GM23338 (cell line): ENCODE measurements around the gene ANO10. TPM values are rescaled to one million over a fixed set of nuclear protein-coding genes. Genes with fewer than 3 reads are reported as not detected.
A peak's percentile ranks its signal among the peaks of the same experiment; 100 is the strongest.

ENCODE experiments used
- ATAC-seq: fragments of 200-7000 bp; cut with Tn5 transposase; 3 replicates; pipeline ENCODE4 v1.9.1; 2020
- DNase-seq: peaks from one replicate; pipeline ENCODE4 v3.0.0-alpha.2; 2015; ENCODE audit warnings: low spot score
- H2AFZ ChIP-seq: fragments of 200-600 bp; sonication (generic); 2 replicates; pipeline ENCODE4 v1.8.0; 2016; ENCODE audit warnings: antibody characterized with exemption, mild to moderate bottlenecking, moderate library complexity
- H3F3A ChIP-seq: fragments of 200-600 bp; sonication (generic); replicated peaks from 2 replicates; pipeline ENCODE4 v1.8.0; 2017; ENCODE audit warnings: antibody characterized with exemption, mixed run types, low read depth
- H3K27ac ChIP-seq: fragments of 200-600 bp; sonication (generic); 2 replicates; pipeline ENCODE4 v1.6.1; 2016; ENCODE audit warnings: low read depth
- H3K27me3 ChIP-seq: fragments of 200-600 bp; sonication (generic); 2 replicates; pipeline ENCODE4 v1.8.0; 2016; ENCODE audit warnings: mild to moderate bottlenecking, mixed run types, moderate library complexity; ENCODE audit not compliant: insufficient read depth
- H3K36me3 ChIP-seq: fragments of 200-600 bp; sonication (generic); 2 replicates; pipeline ENCODE4 v1.8.0; 2016; ENCODE audit warnings: mild to moderate bottlenecking; ENCODE audit not compliant: insufficient read depth
- H3K4me1 ChIP-seq: fragments of 200-600 bp; sonication (generic); 2 replicates; pipeline ENCODE4 v1.8.0; 2016; ENCODE audit warnings: mild to moderate bottlenecking, moderate library complexity; ENCODE audit not compliant: insufficient read depth
- H3K4me2 ChIP-seq: fragments of 200-600 bp; sonication (generic); 2 replicates; pipeline ENCODE4 v1.7.1; 2017; ENCODE audit warnings: mixed run types
- H3K4me3 ChIP-seq: fragments of 200-600 bp; sonication (generic); 2 replicates; pipeline ENCODE4 v1.6.1; 2016; ENCODE audit warnings: mixed run types
- H3K79me2 ChIP-seq: fragments of 200-600 bp; sonication (generic); replicated peaks from 2 replicates; pipeline ENCODE4 v1.8.0; 2017; ENCODE audit warnings: mild to moderate bottlenecking; ENCODE audit not compliant: insufficient read depth
- H3K9me2 ChIP-seq: fragments of 200-600 bp; sonication (generic); 2 replicates; pipeline ENCODE4 v1.8.0; 2017; ENCODE audit not compliant: insufficient read depth
- H4K20me1 ChIP-seq: fragments of 200-600 bp; sonication (generic); replicated peaks from 2 replicates; pipeline ENCODE4 v1.8.0; 2017; ENCODE audit warnings: mild to moderate bottlenecking; ENCODE audit not compliant: insufficient read depth
- H3K27ac Mint-ChIP-seq: 2 replicates; pipeline ENCODE4 v1.8.0; 2020; ENCODE audit warnings: inconsistent platforms, mild to moderate bottlenecking, moderate library complexity, mixed read lengths
- H3K27me3 Mint-ChIP-seq: 3 replicates; pipeline ENCODE4 v1.8.0; 2022; ENCODE audit warnings: low read depth, mild to moderate bottlenecking, moderate library complexity, mixed read lengths, inconsistent platforms; ENCODE audit not compliant: insufficient read depth, poor library complexity
- H3K36me3 Mint-ChIP-seq: 3 replicates; pipeline ENCODE4 v1.8.0; 2021; ENCODE audit warnings: low read depth, mild to moderate bottlenecking, inconsistent platforms, moderate library complexity, mixed read lengths
- H3K4me1 Mint-ChIP-seq: 3 replicates; pipeline ENCODE4 v1.8.0; 2020; ENCODE audit warnings: mild to moderate bottlenecking, inconsistent platforms, mixed read lengths
- H3K4me3 Mint-ChIP-seq: 3 replicates; pipeline ENCODE4 v1.8.0; 2021; ENCODE audit warnings: moderate library complexity, mild to moderate bottlenecking, inconsistent platforms, mixed read lengths
- H3K9me3 Mint-ChIP-seq: 3 replicates; pipeline ENCODE4 v1.8.0; 2020; ENCODE audit warnings: moderate library complexity, mild to moderate bottlenecking, inconsistent platforms, mixed read lengths
- EZH2 ChIP-seq: fragments of 200-600 bp; sonication (generic); IDR thresholded peaks from one replicate; pipeline ENCODE4 v1.8.0; 2017; ENCODE audit warnings: antibody characterized with exemption, mild to moderate bottlenecking, low read depth; ENCODE audit not compliant: unreplicated experiment
- JUNB ChIP-seq: IDR thresholded peaks from one replicate; pipeline ENCODE4 v1.6.1; 2016; ENCODE audit warnings: antibody characterized with exemption; ENCODE audit not compliant: unreplicated experiment
- NANOG ChIP-seq: IDR thresholded peaks from 2 replicates; pipeline ENCODE4 v1.6.1; 2016; ENCODE audit warnings: antibody characterized with exemption, borderline replicate concordance
- STAT1 ChIP-seq: IDR thresholded peaks from one replicate; pipeline ENCODE4 v1.6.1; 2016; ENCODE audit warnings: antibody characterized with exemption; ENCODE audit not compliant: unreplicated experiment
- ZNF114 ChIP-seq: fragments of 250-450 bp; sonication (Bioruptor Pico); IDR thresholded peaks from 2 replicates; pipeline ENCODE4 v1.5.0; 2020; ENCODE audit warnings: mild to moderate bottlenecking, moderate library complexity
- ZNF331 ChIP-seq: fragments of 250-450 bp; sonication (Bioruptor Pico); IDR thresholded peaks from 2 replicates; pipeline ENCODE4 v1.5.0; 2020; ENCODE audit warnings: low read depth, mild to moderate bottlenecking, moderate library complexity
- polyA plus RNA-seq: library from polyadenylated mRNA; unstranded; fragments of >200 nt; fragmentation: Nextera tagmentation; extraction: Ambion mirVana; gene quantifications from 2 replicates; pipeline ENCODE4 v1.2.1, GENCODE V29; 2016
- total RNA-seq: library from RNA; depleted of rRNA; stranded (reverse); fragments of >200 nt; shearing (Covaris generic); gene quantifications from 2 replicates; pipeline ENCODE4 v1.2.3, GENCODE V29; 2014
- TF ChIP-seq, protein P1 (sequence below): IDR thresholded peaks from one replicate; pipeline ENCODE4 v1.6.1; 2018; ENCODE audit warnings: antibody characterized with exemption; ENCODE audit not compliant: unreplicated experiment
- TF ChIP-seq, protein P2 (sequence below): IDR thresholded peaks from 2 replicates; pipeline ENCODE4 v1.6.1; 2016; ENCODE audit warnings: antibody characterized with exemption

The ANO10 gene
- total and polyA plus RNA-seq, 2 experiments from 2014 or later = 29.2 to 48.1 TPM

DNA sequence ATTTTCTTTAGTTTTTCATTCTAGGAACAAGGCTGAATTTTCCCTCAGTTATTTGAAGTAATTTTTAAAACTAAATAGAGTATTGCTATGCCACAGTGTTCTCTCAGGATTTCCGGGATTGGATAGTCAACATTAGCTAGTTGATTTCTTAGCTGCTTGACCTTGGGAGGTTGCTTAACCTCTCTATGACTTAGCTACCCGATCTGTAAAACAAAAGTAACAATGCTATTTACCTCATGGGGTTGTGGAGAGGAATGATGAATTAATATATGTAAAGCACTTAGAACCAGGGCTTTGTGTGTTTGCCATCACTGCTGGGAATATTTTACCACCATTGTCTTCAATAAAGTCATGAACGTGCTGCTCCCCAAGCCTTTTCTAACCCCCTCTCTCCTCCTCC, 278.0 kb downstream of the ANO10 start (continued):
- TF ChIP-seq, protein P1, sequence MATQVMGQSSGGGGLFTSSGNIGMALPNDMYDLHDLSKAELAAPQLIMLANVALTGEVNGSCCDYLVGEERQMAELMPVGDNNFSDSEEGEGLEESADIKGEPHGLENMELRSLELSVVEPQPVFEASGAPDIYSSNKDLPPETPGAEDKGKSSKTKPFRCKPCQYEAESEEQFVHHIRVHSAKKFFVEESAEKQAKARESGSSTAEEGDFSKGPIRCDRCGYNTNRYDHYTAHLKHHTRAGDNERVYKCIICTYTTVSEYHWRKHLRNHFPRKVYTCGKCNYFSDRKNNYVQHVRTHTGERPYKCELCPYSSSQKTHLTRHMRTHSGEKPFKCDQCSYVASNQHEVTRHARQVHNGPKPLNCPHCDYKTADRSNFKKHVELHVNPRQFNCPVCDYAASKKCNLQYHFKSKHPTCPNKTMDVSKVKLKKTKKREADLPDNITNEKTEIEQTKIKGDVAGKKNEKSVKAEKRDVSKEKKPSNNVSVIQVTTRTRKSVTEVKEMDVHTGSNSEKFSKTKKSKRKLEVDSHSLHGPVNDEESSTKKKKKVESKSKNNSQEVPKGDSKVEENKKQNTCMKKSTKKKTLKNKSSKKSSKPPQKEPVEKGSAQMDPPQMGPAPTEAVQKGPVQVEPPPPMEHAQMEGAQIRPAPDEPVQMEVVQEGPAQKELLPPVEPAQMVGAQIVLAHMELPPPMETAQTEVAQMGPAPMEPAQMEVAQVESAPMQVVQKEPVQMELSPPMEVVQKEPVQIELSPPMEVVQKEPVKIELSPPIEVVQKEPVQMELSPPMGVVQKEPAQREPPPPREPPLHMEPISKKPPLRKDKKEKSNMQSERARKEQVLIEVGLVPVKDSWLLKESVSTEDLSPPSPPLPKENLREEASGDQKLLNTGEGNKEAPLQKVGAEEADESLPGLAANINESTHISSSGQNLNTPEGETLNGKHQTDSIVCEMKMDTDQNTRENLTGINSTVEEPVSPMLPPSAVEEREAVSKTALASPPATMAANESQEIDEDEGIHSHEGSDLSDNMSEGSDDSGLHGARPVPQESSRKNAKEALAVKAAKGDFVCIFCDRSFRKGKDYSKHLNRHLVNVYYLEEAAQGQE = no peak
- TF ChIP-seq ZNF114 (CRISPR knock-in tag) = no peak
- TF ChIP-seq, protein P2, sequence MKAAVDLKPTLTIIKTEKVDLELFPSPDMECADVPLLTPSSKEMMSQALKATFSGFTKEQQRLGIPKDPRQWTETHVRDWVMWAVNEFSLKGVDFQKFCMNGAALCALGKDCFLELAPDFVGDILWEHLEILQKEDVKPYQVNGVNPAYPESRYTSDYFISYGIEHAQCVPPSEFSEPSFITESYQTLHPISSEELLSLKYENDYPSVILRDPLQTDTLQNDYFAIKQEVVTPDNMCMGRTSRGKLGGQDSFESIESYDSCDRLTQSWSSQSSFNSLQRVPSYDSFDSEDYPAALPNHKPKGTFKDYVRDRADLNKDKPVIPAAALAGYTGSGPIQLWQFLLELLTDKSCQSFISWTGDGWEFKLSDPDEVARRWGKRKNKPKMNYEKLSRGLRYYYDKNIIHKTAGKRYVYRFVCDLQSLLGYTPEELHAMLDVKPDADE = no peak
- no peak for TF ChIP-seq STAT1
- TF ChIP-seq JUNB = no peak
- TF ChIP-seq ZNF331 = no peak
- no peak for TF ChIP-seq NANOG
- TF ChIP-seq EZH2 = no peak

DNA sequence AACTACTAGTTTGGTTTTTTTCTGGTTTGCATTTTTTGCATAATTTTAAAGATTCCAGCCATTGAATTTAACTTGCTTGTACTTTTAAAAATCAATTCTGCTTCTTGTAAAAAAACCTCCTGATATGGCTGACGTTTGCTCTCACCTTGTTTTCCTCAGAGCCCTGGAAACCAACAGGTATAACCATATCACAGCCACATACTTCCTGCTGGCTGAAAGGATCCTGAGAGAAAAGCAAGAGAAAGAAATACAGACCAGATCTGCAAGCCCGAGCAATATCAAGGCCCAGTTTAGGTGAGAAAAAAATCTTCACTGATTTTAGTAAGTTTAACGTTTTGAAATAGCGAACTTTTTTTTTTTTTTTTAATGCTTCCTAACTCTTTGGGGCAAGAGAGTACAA, 278.6 kb downstream of the ANO10 start:
- Histone ChIP-seq H3F3A (no peaks in the 10 kb centered on the region), H3K4me1 (peaks cover 11% of the 10 kb centered on the region; the same call in 1 of the 2 replicates), H3K27me3 (no peaks in the 10 kb centered on the region), H3K4me2 (peak overlapping the region; percentile 35; the same call in 1 of the 2 replicates), H2AFZ (no peak overlapping the region), H3K36me3 (peaks cover 7% of the 10 kb centered on the region), H3K4me3 (no peak overlapping the region), H3K9me2 (no peaks in the 10 kb centered on the region), H3K79me2 (no peaks in the 10 kb centered on the region), H3K27ac (0 out of 2 replicates have a peak overlapping the region, but pooled peaks have one; percentile 27), H4K20me1 (no peaks in the 10 kb centered on the region)
- Mint-ChIP-seq H3K27me3 (peaks cover 10% of the 10 kb centered on the region), H3K36me3 (peaks cover 44% of the 10 kb centered on the region), H3K4me3 (peak overlapping the region; percentile 35; the same call in 1 of the 3 replicates), H3K27ac (peak overlapping the region; percentile 51; the same call in 1 of the 2 replicates), H3K9me3 (peaks cover 9% of the 10 kb centered on the region), H3K4me1 (peaks cover 36% of the 10 kb centered on the region)
- TF ChIP-seq, protein P2 = no peak
- no peak for DNase-seq
- peak; percentile 39 for ATAC-seq
